Activated T-helper 9 cell treated with anti-CD3 and anti-CD28 coated beads, Interleukin-2, amount 50 U/mL, for 16 hours (primary cell): Measurements from ENCODE around the gene MPRIP.

Experiments used
- DNase-seq: peaks from one replicate; pipeline ENCODE4 v3.0.0-alpha.2; 2020; ENCODE audit warnings: low read depth

Gene MPRIP

DNA sequence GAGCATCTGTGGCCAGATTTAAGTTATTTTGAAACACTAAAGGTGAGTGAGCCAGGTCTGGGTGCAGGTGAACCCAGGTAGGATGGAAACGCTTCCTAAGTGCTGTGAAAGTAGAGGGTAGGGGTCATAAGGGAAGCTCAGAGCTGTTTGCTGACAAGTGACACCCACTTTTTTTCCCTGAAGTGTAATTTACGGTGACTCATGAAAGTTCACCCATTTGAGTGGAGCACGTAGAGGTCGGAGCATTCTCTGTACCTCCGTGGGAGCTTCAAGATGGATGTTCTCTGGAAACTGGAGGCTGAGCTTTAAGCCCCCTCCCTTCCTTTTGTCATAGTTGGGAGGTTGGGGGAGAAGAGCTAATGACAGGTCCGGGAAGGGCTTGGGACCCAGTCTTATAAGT, 44.3 kb downstream of the MPRIP start:
- no peak for DNase-seq

DNA sequence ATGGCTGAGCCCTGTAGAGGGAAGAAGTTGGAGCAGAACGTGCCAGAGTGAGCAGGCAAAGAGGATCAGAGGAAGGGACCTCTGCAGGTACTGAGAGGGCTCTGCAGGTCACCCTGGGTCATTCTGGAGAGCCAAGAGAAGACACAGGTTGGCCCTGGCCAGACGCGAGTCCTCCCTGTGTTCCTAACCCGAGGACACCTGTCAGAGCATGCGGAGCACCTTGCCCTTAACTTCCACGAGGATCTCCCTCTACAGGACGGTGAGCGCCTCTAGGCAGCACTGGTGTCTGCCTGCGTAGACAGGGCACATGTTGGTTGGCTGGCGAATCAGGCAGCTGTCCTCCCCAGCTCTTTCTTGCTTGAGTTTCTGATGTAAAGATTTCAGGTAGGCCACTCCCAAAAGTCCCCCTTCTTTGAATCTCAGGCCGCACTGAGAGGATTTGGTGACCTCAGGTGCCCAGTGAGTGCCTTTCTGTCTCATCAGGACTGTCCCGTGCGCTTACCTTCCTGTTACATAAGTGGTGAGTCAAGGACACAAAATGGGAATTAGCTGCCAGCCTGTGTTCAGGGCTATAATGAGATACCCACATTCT, 45.3 kb downstream of the MPRIP start:
- DNase-seq: no peak

- no peak for DNase-seq
Measured at GRCh38 chr17:17088086-17088485, 45.8 kb downstream of the MPRIP start.

GRCh38 chr17:17088541-17089525, 46.6 kb downstream of the MPRIP start:
- DNase-seq: no peak

DNA sequence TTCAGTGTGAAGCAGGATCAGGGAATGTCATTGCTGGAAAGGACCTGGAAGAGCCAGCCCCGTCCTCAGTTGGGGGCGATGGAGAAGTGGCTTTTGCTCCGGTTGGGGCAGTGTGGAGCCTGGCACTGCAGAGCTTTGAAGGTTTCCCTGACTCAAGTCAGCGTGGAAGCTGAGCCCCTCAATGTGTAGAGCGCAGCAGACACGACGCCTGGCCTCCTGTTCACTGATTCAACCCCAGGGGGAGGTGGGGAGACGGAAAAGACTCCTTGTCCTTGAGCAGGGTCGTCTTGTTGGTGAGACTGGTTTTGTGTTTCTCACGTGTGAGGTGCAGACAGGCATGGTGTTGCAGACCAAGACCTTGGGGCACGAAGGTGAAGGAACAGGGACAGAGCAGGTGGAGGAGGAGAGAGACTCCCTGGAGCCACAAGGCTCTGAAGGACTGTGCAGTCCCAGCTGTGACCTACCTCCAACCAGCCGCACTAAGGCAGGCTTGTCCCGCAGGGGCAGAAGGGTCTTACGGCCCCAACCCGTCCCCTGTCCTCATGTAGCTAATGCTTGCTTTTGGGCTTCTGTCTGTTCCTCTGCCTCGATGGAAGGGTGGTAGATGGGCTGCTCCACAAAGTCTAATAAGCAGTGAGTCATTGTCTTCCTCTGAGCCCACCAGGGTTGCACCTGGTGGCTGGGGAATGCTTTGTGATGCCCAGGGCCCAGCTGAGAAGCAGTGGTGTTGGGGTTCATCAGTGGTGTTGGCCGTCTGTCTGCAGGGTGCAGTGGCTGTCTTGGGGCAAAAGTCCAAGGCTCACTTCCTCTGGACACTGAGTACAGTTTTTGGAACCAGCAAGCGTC, 47.8 kb downstream of the MPRIP start:
- no peak for DNase-seq

DNA sequence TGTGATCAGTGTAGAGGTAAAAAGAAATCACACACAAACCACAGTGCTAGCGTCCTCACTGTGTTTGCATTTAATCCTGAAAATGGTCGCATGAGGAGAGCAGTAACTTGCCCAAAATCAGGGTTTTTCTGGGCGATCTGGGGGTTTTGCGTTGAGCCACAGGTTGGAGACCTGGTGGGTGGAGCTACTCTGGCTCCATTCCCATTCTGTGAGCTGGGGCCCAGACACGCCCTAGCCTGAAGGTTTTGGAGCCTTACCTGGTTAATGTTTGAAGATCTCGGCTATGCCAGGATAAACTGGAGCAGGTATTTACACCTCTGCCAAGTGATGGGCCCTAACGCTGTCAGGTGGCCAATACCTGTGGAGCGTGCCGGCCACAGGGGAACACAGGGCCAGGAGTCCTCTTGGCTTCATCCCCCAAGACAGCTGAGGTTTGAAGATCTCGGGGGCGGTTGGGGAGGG, 48.4 kb downstream of the MPRIP start:
- no peak for DNase-seq

- DNase-seq: no peak
Measured at GRCh38 chr17:17091276-17091675, 49.0 kb downstream of the MPRIP start.

DNA sequence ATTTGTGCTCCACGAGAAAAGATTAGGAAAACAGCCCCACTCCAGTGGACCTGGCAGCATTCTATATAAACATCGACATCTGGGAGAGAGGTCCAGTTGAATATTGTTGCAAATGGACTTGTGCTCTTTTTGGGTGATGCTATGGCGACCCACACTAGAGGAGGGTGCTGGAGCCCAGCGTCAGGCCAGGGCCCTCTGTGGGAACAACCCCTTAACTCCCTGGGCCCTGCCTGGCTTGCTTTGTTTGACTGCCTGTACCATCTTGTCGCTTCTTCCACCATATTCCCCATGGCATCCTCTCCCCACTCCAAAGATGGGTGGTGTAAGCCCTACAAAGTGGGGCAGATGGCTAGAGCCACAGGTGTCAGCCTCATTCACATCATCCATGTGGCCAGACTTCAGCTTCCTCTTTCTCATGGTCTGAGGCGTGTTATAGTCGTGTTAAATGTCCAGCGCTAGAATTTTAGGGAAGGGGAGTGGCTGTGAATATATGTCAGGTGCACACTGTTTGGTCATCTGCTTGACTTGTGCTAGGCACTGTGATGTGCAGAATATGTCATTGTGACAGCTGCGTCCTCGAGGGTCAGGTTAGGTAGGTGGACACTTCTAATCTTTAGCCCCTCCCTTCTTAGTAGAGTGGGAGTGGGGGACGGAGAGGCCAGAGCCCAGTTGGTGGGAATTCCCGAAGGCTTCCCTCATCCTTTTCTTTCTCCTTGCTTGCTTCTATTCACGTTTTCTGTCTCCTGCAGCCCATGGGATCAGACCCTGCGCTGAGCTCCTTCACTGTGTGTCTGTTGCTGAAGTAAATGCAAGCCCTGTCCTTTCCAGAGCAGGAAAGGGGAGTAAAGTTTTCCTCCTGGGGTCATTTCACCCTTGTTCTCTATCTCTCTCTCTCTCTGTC, 49.8 kb downstream of the MPRIP start:
- no peak for DNase-seq

DNA sequence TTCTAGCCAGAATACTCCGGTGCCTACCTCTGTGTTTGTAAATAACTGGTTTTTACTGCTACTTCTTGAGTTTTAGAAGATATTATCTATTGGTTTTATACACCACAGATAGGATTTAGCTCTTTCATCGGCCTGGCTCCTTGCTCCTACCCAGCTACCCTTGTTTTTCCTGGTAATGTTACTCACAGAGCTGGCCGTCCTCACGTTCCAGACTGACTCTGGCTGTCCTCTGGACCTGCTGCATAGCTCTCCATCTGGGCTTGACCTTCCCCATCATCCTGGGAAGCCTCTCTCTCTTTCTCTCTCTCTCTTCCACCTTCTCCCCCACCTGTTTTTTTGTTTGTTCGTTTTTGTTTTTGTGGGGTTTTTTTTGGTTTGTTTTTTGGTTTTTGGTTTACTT, 51.5 kb downstream of the MPRIP start:
- DNase-seq: no peak

DNA sequence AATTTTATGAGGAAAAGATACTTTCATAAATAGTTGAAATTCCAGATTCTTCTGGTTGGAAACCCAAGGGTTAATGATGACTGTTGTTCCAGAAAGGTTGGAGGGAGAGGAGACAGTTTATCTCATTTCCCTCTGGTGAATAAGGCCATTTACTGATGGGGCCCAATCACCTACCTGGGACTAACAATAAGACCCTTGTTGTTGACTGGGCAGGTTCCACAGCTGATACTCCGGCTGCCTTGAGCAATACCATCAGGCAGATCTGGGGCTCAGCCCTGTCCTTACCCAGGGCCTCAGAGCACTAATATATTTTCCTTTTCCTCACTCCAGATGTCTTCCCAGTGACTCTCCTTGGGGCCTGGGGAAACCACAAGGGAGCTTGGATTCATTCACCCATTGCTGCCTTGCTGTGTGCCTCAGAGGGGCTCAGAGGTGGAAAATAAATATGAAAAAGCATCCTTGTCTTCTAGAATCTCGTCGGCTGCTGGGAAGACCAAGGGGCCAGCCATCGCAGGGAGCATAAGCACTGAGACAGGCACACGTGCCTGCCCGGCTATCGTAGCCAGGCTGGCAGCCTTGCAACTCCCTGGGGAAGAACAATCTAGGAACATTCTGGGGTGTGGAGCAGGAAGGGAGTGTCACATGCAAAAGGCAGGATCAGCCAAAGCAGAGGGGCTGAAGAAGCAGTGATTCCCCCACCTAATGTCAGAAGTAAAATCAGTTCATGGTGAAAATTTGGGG, 54.4 kb downstream of the MPRIP start:
- DNase-seq: no peak

DNA sequence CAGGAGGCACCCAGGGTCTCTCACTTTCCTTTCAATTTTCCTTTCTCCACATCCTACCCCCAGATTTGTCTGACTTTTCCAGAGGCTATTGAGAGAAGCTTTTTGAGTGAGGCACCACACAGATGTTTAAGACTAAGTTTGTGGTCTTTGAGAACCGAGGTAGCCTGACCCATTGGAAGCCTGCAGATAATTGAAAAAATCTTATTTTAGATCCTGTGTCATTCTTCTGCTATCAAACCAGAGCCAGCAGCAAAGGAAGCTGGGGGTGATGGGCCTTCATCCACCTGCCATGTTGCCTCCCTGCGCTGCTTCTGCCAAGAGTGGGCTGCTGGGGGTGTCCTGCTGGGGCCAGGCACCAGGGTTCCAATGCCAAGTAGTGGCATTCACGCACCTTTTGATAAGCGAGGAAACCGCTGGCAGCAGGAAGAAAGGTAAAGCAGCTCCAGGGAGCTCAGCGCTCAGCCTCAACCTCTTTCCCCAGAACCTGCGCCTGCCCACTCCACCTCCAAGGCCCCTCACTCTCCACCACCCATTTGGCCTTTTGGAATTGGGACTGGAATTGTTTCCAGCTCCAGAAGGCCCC, 55.6 kb downstream of the MPRIP start:
- DNase-seq: no peak

GRCh38 chr17:17098551-17099179, 56.4 kb downstream of the MPRIP start:
- no peak for DNase-seq

DNA sequence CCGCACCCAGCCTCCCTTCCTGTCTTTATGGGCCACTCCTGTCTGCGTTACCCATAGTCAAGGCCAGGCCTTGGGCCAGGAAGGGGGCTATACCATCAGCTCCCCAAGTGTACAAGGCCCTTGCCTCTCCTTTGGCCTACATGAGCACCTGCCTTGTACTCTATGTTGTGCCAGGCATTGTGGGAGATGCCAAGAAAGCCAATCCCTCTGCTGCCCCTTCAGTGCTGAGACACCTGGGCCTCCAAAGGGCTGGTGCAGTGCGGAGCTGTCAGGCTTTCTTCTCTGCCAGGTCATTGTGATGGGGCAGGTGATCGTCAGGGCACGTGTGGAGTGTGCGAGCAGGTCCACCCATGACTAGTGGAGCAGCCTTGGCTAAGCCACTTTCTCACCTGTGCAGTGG, 59.9 kb downstream of the MPRIP start:
- no peak for DNase-seq

DNA sequence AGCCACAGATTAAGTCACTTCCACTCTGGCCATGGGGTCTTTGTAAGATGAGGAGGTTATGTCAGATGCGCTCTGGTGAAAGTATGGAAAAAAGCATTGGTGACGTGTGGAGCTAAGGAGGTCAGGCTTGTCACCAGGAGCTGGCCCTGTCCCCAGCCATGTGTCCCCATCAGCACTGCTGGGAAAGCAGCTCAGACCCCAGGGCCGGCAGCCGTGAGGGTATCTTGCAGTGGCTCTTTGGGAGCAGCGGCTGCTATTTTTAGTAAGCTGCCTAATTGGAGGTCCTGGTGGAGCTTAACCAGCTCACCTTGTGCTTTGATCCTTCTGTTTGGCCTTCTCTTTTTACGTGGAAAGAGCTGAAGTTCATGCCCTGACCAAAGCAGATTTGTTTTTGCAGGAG, 60.9 kb downstream of the MPRIP start:
- DNase-seq: no peak

- DNase-seq: no peak
Measured at GRCh38 chr17:17104036-17104435, 61.8 kb downstream of the MPRIP start.

DNA sequence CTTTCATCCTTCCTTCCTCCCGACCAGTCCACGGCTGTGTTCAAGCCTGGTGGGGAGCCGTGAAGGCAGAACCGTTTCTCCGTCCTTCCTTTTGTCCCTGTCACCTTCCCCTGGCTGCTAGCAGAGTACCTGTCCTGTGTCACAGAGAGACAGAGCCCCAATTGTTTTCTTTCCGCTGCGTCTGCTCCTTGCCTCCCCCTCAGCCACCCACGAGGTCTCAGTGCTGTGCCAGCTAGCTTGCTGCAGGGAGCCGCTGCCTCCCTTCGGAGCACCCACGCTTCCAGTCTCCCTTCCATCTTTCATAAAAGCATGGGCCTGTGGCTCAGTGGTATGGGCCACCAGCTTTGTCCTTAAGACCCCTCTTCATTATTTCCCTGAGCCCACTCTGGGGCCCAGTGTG, 62.2 kb downstream of the MPRIP start:
- no peak for DNase-seq

DNA sequence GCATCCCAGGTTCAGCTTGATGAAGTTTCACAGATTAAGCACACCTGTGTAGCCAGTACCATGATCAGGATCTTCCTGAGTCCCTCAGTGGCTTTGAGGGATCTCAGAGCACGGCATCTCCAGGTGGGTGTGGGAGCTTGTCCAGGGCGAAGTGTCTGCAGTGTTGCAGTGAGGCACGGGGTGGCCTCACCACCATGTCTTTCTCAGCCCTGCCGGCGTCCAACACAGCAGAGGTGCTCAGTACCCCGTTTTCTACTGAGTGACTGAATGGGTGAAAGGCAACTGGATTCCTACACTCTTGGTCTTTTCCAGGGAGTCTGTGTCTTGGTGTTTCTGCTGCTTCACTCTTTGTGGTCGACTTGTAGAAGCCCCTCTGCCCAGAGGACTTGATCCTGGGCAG, 63.7 kb downstream of the MPRIP start:
- DNase-seq: no peak

DNA sequence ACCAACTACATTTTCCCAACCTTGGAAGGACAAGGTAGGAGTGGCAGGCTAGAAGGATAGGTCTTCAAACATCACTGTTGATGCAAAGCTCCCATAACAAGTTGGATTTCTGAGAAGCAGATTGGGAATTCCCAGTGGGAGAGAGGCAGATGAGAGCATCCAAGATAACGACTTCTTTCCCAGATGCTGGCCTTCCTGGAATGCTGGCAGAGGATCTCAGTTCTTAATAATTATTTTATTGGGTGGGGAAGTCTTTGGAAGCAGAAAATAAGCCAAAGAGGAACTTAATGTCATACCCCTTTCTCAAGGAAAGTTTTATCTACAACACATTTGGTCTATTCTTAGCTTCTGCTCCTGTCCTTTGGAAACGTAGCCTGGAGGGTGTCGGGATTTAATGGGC, 64.5 kb downstream of the MPRIP start:
- no peak for DNase-seq

DNA sequence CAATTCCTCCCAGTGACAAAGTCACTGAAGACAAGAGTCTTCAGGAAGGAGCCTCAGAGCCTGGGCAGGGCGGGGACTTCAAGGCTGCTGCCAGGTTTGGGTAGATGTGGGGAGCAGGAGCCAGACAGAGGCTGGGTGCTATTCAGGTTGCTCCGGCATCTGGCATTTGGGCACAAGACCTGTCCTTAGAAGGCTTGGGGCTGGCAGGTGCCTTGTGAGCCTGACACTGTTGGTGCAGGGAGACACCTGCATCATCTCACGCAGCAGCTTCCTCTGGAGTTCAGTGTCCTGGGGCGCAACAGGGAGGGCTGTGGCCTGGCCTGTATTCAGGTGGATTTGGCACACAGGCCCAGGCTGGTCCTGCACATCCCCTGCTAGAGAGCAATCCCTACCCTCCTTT, 65.0 kb downstream of the MPRIP start:
- DNase-seq: no peak

DNA sequence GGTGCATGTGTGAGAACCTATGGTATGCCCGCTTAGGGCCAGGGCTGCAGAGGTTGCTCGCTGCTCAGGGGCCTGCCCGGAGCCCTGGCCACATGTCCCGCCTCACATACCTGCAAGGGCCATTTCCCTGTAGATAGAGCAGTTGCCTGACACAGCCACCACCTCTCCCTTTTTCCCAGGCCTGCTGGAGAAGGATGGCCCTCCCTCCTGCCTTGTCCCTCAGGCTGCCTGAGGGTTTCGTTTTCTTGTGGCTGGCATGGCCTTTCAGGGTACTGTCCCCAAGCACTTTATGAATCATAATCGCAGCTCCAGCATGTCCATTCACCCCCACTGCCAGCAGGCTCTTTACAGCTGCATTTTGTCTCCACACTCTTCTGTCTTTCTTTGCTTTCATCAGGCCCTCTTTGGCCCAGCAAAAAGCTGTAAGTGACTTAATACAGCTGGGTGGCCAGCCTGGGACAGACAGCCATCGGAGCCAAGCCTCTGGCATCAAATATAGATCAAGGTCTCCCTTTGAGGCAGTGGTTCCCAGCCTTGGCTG, 65.7 kb downstream of the MPRIP start:
- no peak for DNase-seq
